Measurements from ENCODE around the gene SELENOO.

SELENOO gene

GRCh38 chr22:50226063-50226874, 25.5 kb downstream of the SELENOO start:
- Histone ChIP-seq H3K4me3 (ENCODE audit: low read depth, low read length) (no peak overlapping the region), H3K79me2 (peaks cover 2% of the 10 kb centered on the region), H3K4me1 (no peaks in the 10 kb centered on the region), H3K36me3 (ENCODE audit: control insufficient read depth, insufficient read depth, low read length) (no peaks in the 10 kb centered on the region), H3K4me2 (ENCODE audit: low read length) (no peak overlapping the region), H3K9me3 (ENCODE audit: control insufficient read depth, low read length) (no peaks in the 10 kb centered on the region), H2AFZ (no peak overlapping the region), H3K9ac (no peak overlapping the region), H3K27me3 (ENCODE audit: control insufficient read depth, insufficient read depth, low read length) (no peaks in the 10 kb centered on the region), H3K27ac (no peak overlapping the region)
- TF ChIP-seq CTCF (IDR thresholded peaks at IDR 0.05): no peak

GRCh38 chr22:50226875-50227165, 26.0 kb downstream of the SELENOO start:
- H2AFZ ChIP-seq: no peak overlapping the region
- H3K36me3 ChIP-seq (ENCODE audit: control insufficient read depth, insufficient read depth, low read length): no peaks in the 10 kb centered on the region
- H3K27me3 ChIP-seq (ENCODE audit: control insufficient read depth, insufficient read depth, low read length): no peaks in the 10 kb centered on the region
- peaks cover 2% of the 10 kb centered on the region for H3K79me2 ChIP-seq
- no peak overlapping the region for H3K4me3 ChIP-seq (ENCODE audit: low read depth, low read length)
- no peak overlapping the region for H3K27ac ChIP-seq
- no peak overlapping the region for H3K9ac ChIP-seq
- H3K4me2 ChIP-seq (ENCODE audit: low read length): no peak overlapping the region
- TF ChIP-seq CTCF (IDR thresholded peaks at IDR 0.05): no peak
- H3K4me1 ChIP-seq: no peaks in the 10 kb centered on the region
- H3K9me3 ChIP-seq (ENCODE audit: control insufficient read depth, low read length): no peaks in the 10 kb centered on the region

- peaks cover 2% of the 10 kb centered on the region for H3K79me2 ChIP-seq
- H3K36me3 ChIP-seq (ENCODE audit: control insufficient read depth, insufficient read depth, low read length): no peaks in the 10 kb centered on the region
- H3K27me3 ChIP-seq (ENCODE audit: control insufficient read depth, insufficient read depth, low read length): no peaks in the 10 kb centered on the region
- no peak overlapping the region for H3K4me2 ChIP-seq (ENCODE audit: low read length)
- TF ChIP-seq CTCF (IDR thresholded peaks at IDR 0.05): no peak
- no peaks in the 10 kb centered on the region for H3K9me3 ChIP-seq (ENCODE audit: control insufficient read depth, low read length)
- no peak overlapping the region for H3K4me3 ChIP-seq (ENCODE audit: low read depth, low read length)
- no peaks in the 10 kb centered on the region for H3K4me1 ChIP-seq
- no peak overlapping the region for H3K27ac ChIP-seq
- no peak overlapping the region for H3K9ac ChIP-seq
- H2AFZ ChIP-seq: no peak overlapping the region
These were observed 26.9 kb downstream of the SELENOO start for GRCh38 chr22:50227579-50228215.

GRCh38 chr22:50228366-50228765, 27.6 kb downstream of the SELENOO start:
- Histone ChIP-seq H3K27me3 (ENCODE audit: control insufficient read depth, insufficient read depth, low read length) (no peaks in the 10 kb centered on the region), H3K4me2 (ENCODE audit: low read length) (no peak overlapping the region), H3K27ac (no peak overlapping the region), H3K4me1 (no peaks in the 10 kb centered on the region), H3K79me2 (peaks cover 2% of the 10 kb centered on the region), H3K4me3 (ENCODE audit: low read depth, low read length) (no peak overlapping the region), H3K9ac (no peak overlapping the region), H3K36me3 (ENCODE audit: control insufficient read depth, insufficient read depth, low read length) (no peaks in the 10 kb centered on the region), H2AFZ (no peak overlapping the region), H3K9me3 (ENCODE audit: control insufficient read depth, low read length) (no peaks in the 10 kb centered on the region)
- no peak for TF ChIP-seq CTCF (IDR thresholded peaks at IDR 0.05)

GRCh38 chr22:50229370-50229769, 28.6 kb downstream of the SELENOO start:
- Histone ChIP-seq H3K79me2 (peaks cover 2% of the 10 kb centered on the region), H3K4me2 (ENCODE audit: low read length) (no peak overlapping the region), H3K27me3 (ENCODE audit: control insufficient read depth, insufficient read depth, low read length) (no peaks in the 10 kb centered on the region), H3K4me1 (no peaks in the 10 kb centered on the region), H3K9ac (no peak overlapping the region), H3K36me3 (ENCODE audit: control insufficient read depth, insufficient read depth, low read length) (no peaks in the 10 kb centered on the region), H3K27ac (no peak overlapping the region), H3K4me3 (ENCODE audit: low read depth, low read length) (no peak overlapping the region), H3K9me3 (ENCODE audit: control insufficient read depth, low read length) (no peaks in the 10 kb centered on the region), H2AFZ (no peak overlapping the region)
- no peak for TF ChIP-seq CTCF (IDR thresholded peaks at IDR 0.05)

All from parathyroid adenoma (tissue), 2 donors.